ENCODE data around the gene ADAMTS19. TPM values are rescaled to one million over a fixed set of nuclear protein-coding genes. Genes with fewer than 3 reads are reported as not detected.

Gene ADAMTS19
- polyA plus RNA-seq, 3 donors = not detected

DNA sequence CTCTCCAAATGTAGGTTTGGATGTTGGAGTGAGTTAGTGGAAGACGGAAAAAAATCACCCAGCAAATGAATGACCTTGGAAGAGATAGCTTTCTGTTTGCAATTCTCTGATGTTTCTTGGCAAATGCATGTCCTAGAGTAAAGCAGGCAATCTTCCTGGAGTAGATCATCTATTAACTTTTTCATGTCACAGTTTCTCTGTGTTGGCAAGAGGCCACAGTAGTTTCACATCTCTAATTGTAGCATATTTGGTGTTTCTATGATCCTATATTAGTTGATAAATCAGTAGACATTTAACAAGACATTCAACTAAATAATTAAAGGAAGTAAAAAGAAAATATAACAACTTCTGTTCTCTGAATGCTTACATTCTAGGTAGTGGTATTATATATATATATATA lies 149.6 kb downstream of the ADAMTS19 start:
- Histone ChIP-seq H2AFZ (ENCODE audit: insufficient read depth, low read depth, low read length, poor library complexity, severe bottlenecking) (no peak overlapping the region), H3K9me3 (replicated peaks in 1 of 2; ENCODE audit: control insufficient read depth in 1 of 2, insufficient read depth in 1 of 2, low read length in 2 of 2) (peaks cover 0 to 3% of the 10 kb centered on the region in 2 donors), H3K27me3 (ENCODE audit: control insufficient read depth in 2 of 2, insufficient read depth in 2 of 2, low read length in 2 of 2) (no peaks in the 10 kb centered on the region), H3K79me2 (ENCODE audit: insufficient read depth, low read length) (no peaks in the 10 kb centered on the region), H3K4me1 (ENCODE audit: control insufficient read depth in 1 of 2, insufficient read depth in 2 of 2, low read length in 2 of 2) (no peaks in the 10 kb centered on the region), H3K9ac (ENCODE audit: insufficient read depth, low read length, poor library complexity, severe bottlenecking) (no peak overlapping the region), H3K4me2 (replicated peaks; ENCODE audit: extremely low read depth, low read length, poor library complexity, severe bottlenecking) (no peak overlapping the region), H3K4me3 (replicated peaks in 1 of 3; ENCODE audit: low read depth in 2 of 3, low read length in 3 of 3) (no peak overlapping the region), H3K36me3 (replicated peaks in 1 of 2; ENCODE audit: control insufficient read depth in 1 of 2, insufficient read depth in 2 of 2, low read length in 2 of 2) (no peaks in the 10 kb centered on the region), H3K27ac (ENCODE audit: low read depth in 1 of 2, low read length in 2 of 2) (no peak overlapping the region), H4K20me1 (ENCODE audit: insufficient read depth, low read length) (no peaks in the 10 kb centered on the region)
- TF ChIP-seq, protein P1, sequence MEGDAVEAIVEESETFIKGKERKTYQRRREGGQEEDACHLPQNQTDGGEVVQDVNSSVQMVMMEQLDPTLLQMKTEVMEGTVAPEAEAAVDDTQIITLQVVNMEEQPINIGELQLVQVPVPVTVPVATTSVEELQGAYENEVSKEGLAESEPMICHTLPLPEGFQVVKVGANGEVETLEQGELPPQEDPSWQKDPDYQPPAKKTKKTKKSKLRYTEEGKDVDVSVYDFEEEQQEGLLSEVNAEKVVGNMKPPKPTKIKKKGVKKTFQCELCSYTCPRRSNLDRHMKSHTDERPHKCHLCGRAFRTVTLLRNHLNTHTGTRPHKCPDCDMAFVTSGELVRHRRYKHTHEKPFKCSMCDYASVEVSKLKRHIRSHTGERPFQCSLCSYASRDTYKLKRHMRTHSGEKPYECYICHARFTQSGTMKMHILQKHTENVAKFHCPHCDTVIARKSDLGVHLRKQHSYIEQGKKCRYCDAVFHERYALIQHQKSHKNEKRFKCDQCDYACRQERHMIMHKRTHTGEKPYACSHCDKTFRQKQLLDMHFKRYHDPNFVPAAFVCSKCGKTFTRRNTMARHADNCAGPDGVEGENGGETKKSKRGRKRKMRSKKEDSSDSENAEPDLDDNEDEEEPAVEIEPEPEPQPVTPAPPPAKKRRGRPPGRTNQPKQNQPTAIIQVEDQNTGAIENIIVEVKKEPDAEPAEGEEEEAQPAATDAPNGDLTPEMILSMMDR (IDR thresholded peaks at IDR 0.05) = no peak
- no peaks in the 10 kb centered on the region for H3K4me1 Mint-ChIP-seq
- intact Hi-C loops (cut with micrococcal nuclease) = no loop called here
- H3K9me3 Mint-ChIP-seq = peaks cover 0 to 15% (median 5%) of the 10 kb centered on the region in 7 donors
- no peaks in the 10 kb centered on the region for H3K36me3 Mint-ChIP-seq
- no peak for DNase-seq
- H3K4me3 Mint-ChIP-seq = no peak overlapping the region
- H3K27me3 Mint-ChIP-seq (ENCODE audit: low read depth in 3 of 3) = no peaks in the 10 kb centered on the region
- H3K27ac Mint-ChIP-seq = no peak overlapping the region
- no CpG with 5 or more reads among the region's 1 CpG for WGBS (ENCODE audit: insufficient coverage)

DNA sequence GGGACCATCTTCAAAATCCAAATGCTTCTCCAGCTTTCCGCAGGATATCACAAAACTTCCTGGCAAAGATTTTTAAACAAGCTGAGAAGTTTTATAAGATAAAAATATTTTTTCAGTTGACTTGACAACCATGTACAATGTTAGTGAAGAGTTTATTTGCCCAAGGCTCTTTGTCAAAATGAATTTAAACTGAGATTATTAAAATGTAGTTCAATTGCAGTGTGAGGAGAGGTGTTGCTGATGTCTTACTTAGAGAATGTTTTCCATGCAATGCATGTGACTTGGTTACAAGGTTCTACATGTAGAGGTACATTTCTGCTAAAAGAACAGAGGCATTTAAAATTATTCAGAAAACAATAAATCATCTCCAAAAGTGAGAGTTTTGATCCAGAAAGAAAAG lies 156.4 kb downstream of the ADAMTS19 start:
- H4K20me1 ChIP-seq (ENCODE audit: insufficient read depth, low read length) = no peaks in the 10 kb centered on the region
- H3K9me3 ChIP-seq (replicated peaks in 1 of 2; ENCODE audit: control insufficient read depth in 1 of 2, insufficient read depth in 1 of 2, low read length in 2 of 2) = no peaks in the 10 kb centered on the region
- DNase-seq = no peak
- H3K79me2 ChIP-seq (ENCODE audit: insufficient read depth, low read length) = no peaks in the 10 kb centered on the region
- H3K27me3 ChIP-seq (ENCODE audit: control insufficient read depth in 2 of 2, insufficient read depth in 2 of 2, low read length in 2 of 2) = no peaks in the 10 kb centered on the region
- H3K4me3 ChIP-seq (replicated peaks in 1 of 3; ENCODE audit: low read depth in 2 of 3, low read length in 3 of 3) = no peak overlapping the region
- Mint-ChIP-seq H3K4me1 (no peaks in the 10 kb centered on the region), H3K36me3 (no peaks in the 10 kb centered on the region), H3K27me3 (ENCODE audit: low read depth in 3 of 3) (no peaks in the 10 kb centered on the region), H3K9me3 (peaks cover 0 to 10% (median 5%) of the 10 kb centered on the region in 7 donors), H3K4me3 (no peak overlapping the region), H3K27ac (no peak overlapping the region)
- H3K27ac ChIP-seq (ENCODE audit: low read depth in 1 of 2, low read length in 2 of 2) = no peak overlapping the region
- WGBS (ENCODE audit: insufficient coverage) = no CpG with 5 or more reads among the region's 1 CpG
- H3K4me1 ChIP-seq (ENCODE audit: control insufficient read depth in 1 of 2, insufficient read depth in 2 of 2, low read length in 2 of 2) = no peaks in the 10 kb centered on the region
- no peaks in the 10 kb centered on the region for H3K36me3 ChIP-seq (replicated peaks in 1 of 2; ENCODE audit: control insufficient read depth in 1 of 2, insufficient read depth in 2 of 2, low read length in 2 of 2)
- TF ChIP-seq, protein P1 (IDR thresholded peaks at IDR 0.05) = no peak
- intact Hi-C loops (cut with micrococcal nuclease) = no loop called here
- no peak overlapping the region for H3K9ac ChIP-seq (ENCODE audit: insufficient read depth, low read length, poor library complexity, severe bottlenecking)
- H2AFZ ChIP-seq (ENCODE audit: insufficient read depth, low read depth, low read length, poor library complexity, severe bottlenecking) = no peak overlapping the region
- no peak overlapping the region for H3K4me2 ChIP-seq (replicated peaks; ENCODE audit: extremely low read depth, low read length, poor library complexity, severe bottlenecking)

Measured in CD14-positive monocyte (primary cell).